Stimulated activated effector memory CD8-positive, alpha-beta T cell treated with anti-CD3 and anti-CD28 coated beads, Interleukin-12 subunit alpha, Interleukin-12 subunit beta, amount 100 ng/mL, for 72 hours (primary cell): Measurements from ENCODE around the gene GAPDH.
"Not testable (repeated sequence)": the region's sequence is repeated elsewhere in the genome, so short reads cannot be mapped to it uniquely, and the experiment has no call there.

Experiments used
- ATAC-seq: fragments of 150-1000 bp; cut with Tn5 transposase; 2 replicates; pipeline ENCODE4 v1.10.0; 2021
- DNase-seq, 2 donors: peaks; one replicate each; pipeline ENCODE4 v3.0.0; 2021 to 2022; ENCODE audit warnings: low spot score in 2 of 2
- H3K27ac Mint-ChIP-seq: one replicate; pipeline ENCODE4 v1.8.0; 2022; ENCODE audit warnings: mild to moderate bottlenecking, mixed read lengths
- H3K36me3 Mint-ChIP-seq: one replicate; pipeline ENCODE4 v1.8.0; 2022; ENCODE audit warnings: mild to moderate bottlenecking, mixed read lengths
- H3K4me1 Mint-ChIP-seq: one replicate; pipeline ENCODE4 v1.8.0; 2022; ENCODE audit warnings: mixed read lengths
- H3K4me3 Mint-ChIP-seq: one replicate; pipeline ENCODE4 v1.8.0; 2022; ENCODE audit warnings: mild to moderate bottlenecking, mixed read lengths
- H3K9me3 Mint-ChIP-seq: one replicate; pipeline ENCODE4 v1.8.0; 2022; ENCODE audit warnings: mixed read lengths

The GAPDH gene

GRCh38 chr12:6559500-6559899 lies 25.2 kb downstream of the GAPDH start:
- DNase-seq, result no peak
- Mint-ChIP-seq H3K36me3 (peaks cover 83% of the 10 kb centered on the region), H3K4me3 (no peak overlapping the region), H3K4me1 (peaks cover 31% of the 10 kb centered on the region), H3K27ac (peak overlapping the region; percentile 45), H3K9me3 (no peaks in the 10 kb centered on the region)
- no peak for ATAC-seq

- Mint-ChIP-seq H3K4me1 (peaks cover 27% of the 10 kb centered on the region), H3K27ac (peak overlapping the region; percentile 33), H3K36me3 (peaks cover 94% of the 10 kb centered on the region), H3K9me3 (no peaks in the 10 kb centered on the region), H3K4me3 (no peak overlapping the region)
- ATAC-seq (no peak), DNase-seq (no peak)
Observed at GRCh38 chr12:6560501-6561205, 26.3 kb downstream of the GAPDH start.

- no peaks in the 10 kb centered on the region for H3K9me3 Mint-ChIP-seq
- no peak overlapping the region for H3K4me3 Mint-ChIP-seq
- DNase-seq (no peak), ATAC-seq (no peak)
- peaks cover 43% of the 10 kb centered on the region for H3K4me1 Mint-ChIP-seq
- H3K36me3 Mint-ChIP-seq, result peaks cover 100% of the 10 kb centered on the region
- no peak overlapping the region for H3K27ac Mint-ChIP-seq
Observed at GRCh38 chr12:6562881-6563280, 28.6 kb downstream of the GAPDH start.

DNA sequence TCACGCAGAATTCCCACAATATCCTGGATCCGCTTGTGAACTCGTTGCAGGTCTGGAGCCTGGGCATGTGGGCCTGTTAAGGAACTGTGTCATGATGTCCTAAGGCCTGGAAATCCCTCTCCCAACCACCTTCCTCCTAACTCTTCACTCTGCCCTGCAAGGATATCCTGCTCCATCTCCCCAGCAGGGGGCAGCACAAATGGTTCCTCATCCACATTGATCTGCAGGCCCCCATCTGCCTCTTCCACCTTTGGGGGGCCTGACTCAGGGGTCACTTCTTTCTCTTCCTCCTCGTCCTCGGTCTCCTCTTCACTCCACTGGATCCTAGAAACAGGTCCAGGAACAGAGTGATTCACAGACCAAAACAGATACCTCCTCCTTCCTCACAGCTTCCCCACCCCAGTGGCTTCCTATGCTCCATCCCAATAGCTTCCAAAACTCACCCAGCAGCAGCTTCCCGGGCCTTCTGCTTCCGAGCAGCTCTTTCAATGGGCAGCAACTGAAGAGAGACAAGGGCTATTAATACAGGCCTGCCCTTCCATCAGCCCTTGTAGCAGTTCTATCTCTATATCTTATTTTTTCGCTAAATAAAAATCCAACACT lies 29.2 kb downstream of the GAPDH start:
- Mint-ChIP-seq H3K36me3 (peaks cover 100% of the 10 kb centered on the region), H3K27ac (no peak overlapping the region), H3K4me1 (peaks cover 49% of the 10 kb centered on the region), H3K9me3 (no peaks in the 10 kb centered on the region), H3K4me3 (no peak overlapping the region)
- ATAC-seq (no peak), DNase-seq (peak; percentile 57 to 82)

- Mint-ChIP-seq H3K27ac (peak overlapping the region; percentile 98), H3K36me3 (peaks cover 99% of the 10 kb centered on the region), H3K4me1 (peaks cover 60% of the 10 kb centered on the region), H3K4me3 (peak overlapping the region; percentile 99), H3K9me3 (no peaks in the 10 kb centered on the region)
- ATAC-seq, result no peak
- no peak for DNase-seq
Observed at GRCh38 chr12:6567112-6567670, 32.9 kb downstream of the GAPDH start.

DNA sequence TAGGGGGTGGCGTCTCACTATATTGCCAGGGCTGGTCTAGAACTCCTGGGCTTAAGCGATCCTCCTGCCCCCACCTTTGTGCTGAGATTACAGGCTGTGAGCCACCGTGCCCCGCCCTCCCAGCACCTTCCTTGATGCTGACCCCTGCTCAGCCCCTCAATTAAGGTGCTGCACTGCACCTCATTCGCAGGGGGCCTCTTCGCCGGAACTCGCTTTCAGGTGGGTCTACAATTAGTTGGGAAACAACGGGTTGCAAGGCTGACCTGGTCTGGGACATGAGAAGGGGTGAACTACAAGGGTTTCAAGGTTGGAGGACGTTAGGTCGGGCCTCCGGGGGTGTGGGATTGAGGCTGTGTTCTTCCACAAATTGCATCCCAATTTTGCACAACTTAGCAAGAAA lies 35.0 kb downstream of the GAPDH start:
- Mint-ChIP-seq H3K36me3 (peaks cover 99% of the 10 kb centered on the region), H3K27ac (no peak overlapping the region), H3K4me1 (peaks cover 47% of the 10 kb centered on the region), H3K9me3 (no peaks in the 10 kb centered on the region), H3K4me3 (peak overlapping the region; percentile 99)
- ATAC-seq (no peak), DNase-seq (no peak)

- peak overlapping the region; percentile 64 for H3K27ac Mint-ChIP-seq
- H3K36me3 Mint-ChIP-seq, result peaks cover 99% of the 10 kb centered on the region
- DNase-seq, result no peak
- no peak for ATAC-seq
- H3K4me1 Mint-ChIP-seq, result peaks cover 48% of the 10 kb centered on the region
- peak overlapping the region; percentile 99 for H3K4me3 Mint-ChIP-seq
- no peaks in the 10 kb centered on the region for H3K9me3 Mint-ChIP-seq
Observed at GRCh38 chr12:6569786-6570185, 35.5 kb downstream of the GAPDH start.

DNA sequence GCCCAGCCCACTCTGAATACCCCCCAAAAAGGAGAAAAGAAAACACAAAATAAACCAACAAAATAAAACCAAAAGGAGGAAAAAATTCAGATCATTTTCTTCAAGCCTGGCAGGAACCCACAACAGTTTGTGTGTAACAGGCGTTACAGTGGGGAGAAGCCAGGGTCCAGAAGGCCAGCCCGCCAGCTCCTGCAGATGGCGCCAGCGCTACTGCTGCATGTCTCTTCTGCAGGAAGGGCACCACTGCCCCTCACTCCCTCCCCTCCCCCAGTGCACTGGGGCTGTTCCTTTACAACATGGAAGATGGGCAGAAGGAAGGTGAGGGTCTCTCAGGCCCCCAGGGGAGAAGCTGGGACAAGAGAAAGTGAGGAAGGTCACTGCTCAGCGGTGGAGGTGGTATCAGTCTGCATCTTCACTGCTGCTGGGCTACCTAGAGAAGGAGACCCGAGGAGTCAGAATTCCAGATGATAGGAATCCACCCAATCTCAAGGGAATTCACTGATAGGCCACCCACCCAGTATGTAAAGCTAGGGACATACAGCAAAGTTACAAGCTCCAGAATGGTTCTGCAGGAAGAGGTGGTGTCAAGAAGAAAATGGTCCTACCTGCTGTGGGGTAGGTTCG lies 36.1 kb downstream of the GAPDH start:
- Mint-ChIP-seq H3K4me3 (peak overlapping the region; percentile 99), H3K4me1 (peaks cover 51% of the 10 kb centered on the region), H3K36me3 (peaks cover 99% of the 10 kb centered on the region), H3K27ac (peak overlapping the region; percentile 64), H3K9me3 (no peaks in the 10 kb centered on the region)
- no peak for ATAC-seq
- DNase-seq, result peak; percentile 24 to 70

GRCh38 chr12:6573001-6573400 lies 38.7 kb downstream of the GAPDH start:
- Mint-ChIP-seq H3K4me3 (no peak overlapping the region), H3K9me3 (no peaks in the 10 kb centered on the region), H3K27ac (peak overlapping the region; percentile 72), H3K36me3 (peaks cover 99% of the 10 kb centered on the region), H3K4me1 (peaks cover 35% of the 10 kb centered on the region)
- DNase-seq (no peak), ATAC-seq (no peak)

GRCh38 chr12:6574576-6575295 lies 40.4 kb downstream of the GAPDH start:
- H3K27ac Mint-ChIP-seq, result peak overlapping the region; percentile 63
- peak; percentile 91 for ATAC-seq

DNA sequence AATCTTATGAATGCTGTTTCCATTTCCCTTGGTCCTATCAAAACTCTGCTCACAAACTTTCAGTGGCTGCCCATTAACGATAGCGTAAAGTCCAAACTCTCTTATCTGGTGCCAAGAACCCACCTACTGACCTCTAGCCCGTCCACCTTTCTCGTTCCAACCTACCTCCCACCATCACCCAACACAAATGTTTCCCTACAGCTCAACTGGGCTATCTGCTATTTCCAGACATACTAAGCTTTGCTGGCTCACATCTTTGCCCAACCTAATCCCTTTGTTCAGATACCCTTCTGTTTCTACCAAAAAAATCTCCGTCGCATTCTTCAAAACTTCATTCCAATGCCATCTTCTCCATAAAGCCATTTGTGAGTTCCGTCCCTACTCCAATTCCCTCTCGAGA lies 41.3 kb downstream of the GAPDH start:
- H3K4me1 Mint-ChIP-seq, result peaks cover 29% of the 10 kb centered on the region
- ATAC-seq, result no peak
- H3K27ac Mint-ChIP-seq, result peak overlapping the region; percentile 63
- H3K36me3 Mint-ChIP-seq, result peaks cover 100% of the 10 kb centered on the region
- no peak for DNase-seq
- no peaks in the 10 kb centered on the region for H3K9me3 Mint-ChIP-seq
- H3K4me3 Mint-ChIP-seq, result no peak overlapping the region

More at GRCh38 chr12:6574576-6575295, 40.4 kb downstream of the GAPDH start:
- no peaks in the 10 kb centered on the region for H3K9me3 Mint-ChIP-seq
- DNase-seq, result peak in 1 of 2 donors; percentile 71
- H3K4me1 Mint-ChIP-seq, result peaks cover 37% of the 10 kb centered on the region
- no peak overlapping the region for H3K4me3 Mint-ChIP-seq
- H3K36me3 Mint-ChIP-seq, result peaks cover 100% of the 10 kb centered on the region

DNA sequence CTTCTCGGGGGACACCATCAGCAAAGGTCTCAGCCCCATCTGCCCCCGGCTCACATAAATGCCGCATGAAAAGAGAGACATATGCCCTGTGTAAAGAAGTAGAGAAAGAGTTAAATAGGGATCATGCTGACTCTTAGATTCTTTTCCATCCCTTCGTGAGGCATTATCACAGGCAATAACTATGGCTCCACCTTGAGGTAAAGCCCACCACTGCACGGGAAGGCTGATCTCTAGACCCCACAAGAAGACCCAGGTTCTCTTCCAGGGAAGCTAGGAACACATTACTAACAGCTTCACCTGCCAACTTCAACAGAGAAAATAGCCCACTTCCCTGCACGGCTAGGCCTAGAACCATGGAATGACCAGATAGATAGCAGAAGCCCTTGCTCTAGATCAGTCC lies 47.9 kb downstream of the GAPDH start:
- DNase-seq (no peak), ATAC-seq (no peak)
- Mint-ChIP-seq H3K4me3 (no peak overlapping the region), H3K36me3 (peaks cover 100% of the 10 kb centered on the region), H3K4me1 (peaks cover 11% of the 10 kb centered on the region), H3K9me3 (no peaks in the 10 kb centered on the region), H3K27ac (peak overlapping the region; percentile 37)

GRCh38 chr12:6582959-6583358 lies 48.6 kb downstream of the GAPDH start:
- Mint-ChIP-seq H3K9me3 (no peaks in the 10 kb centered on the region), H3K4me1 (peaks cover 11% of the 10 kb centered on the region), H3K4me3 (no peak overlapping the region), H3K27ac (no peak overlapping the region), H3K36me3 (peaks cover 100% of the 10 kb centered on the region)
- ATAC-seq (no peak), DNase-seq (no peak)

GRCh38 chr12:6584293-6584692 lies 50.0 kb downstream of the GAPDH start:
- peaks cover 100% of the 10 kb centered on the region for H3K36me3 Mint-ChIP-seq
- peaks cover 5% of the 10 kb centered on the region for H3K4me1 Mint-ChIP-seq
- H3K4me3 Mint-ChIP-seq, result no peak overlapping the region
- DNase-seq, result no peak
- no peak overlapping the region for H3K27ac Mint-ChIP-seq
- no peaks in the 10 kb centered on the region for H3K9me3 Mint-ChIP-seq
- ATAC-seq, result no peak

DNA sequence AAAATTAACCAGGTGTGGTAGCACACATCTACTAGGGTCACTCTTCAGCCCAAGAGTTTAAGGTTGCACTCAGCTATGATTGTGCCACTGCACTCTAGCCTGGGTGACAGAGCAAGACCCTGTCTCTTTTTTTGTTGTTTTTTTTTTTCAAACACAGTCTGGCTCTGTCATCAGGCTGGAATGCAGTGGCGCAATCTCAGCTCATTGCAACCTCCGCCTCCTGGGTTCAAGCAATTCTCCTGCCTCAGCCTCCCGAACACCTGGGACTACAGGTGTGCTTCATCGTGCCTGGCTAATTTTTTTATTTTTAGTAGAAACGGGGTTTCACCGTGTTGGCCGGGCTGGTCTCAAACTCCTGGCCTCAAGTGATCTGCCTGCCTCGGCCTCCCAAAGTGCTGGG lies 52.3 kb downstream of the GAPDH start:
- peaks cover 100% of the 10 kb centered on the region for H3K36me3 Mint-ChIP-seq
- not testable (repeated sequence) for H3K27ac Mint-ChIP-seq, H3K4me3 Mint-ChIP-seq, DNase-seq, H3K9me3 Mint-ChIP-seq, ATAC-seq, H3K4me1 Mint-ChIP-seq
